WTC11 (cell line): Measurements from ENCODE around the gene PDHB. TPM values are rescaled to one million over a fixed set of nuclear protein-coding genes. Genes with fewer than 3 reads are reported as not detected.

ENCODE experiments used
- ATF6 ChIP-seq: sonication (generic); formaldehyde crosslinking; IDR thresholded peaks from 2 replicates; pipeline ENCODE4 v1.8.1; 2023; ENCODE audit warnings: mild to moderate bottlenecking, missing genetic modification reagents
- CREM ChIP-seq: sonication (generic); formaldehyde crosslinking; IDR thresholded peaks from 2 replicates; pipeline ENCODE4 v1.8.1; 2022; ENCODE audit warnings: mild to moderate bottlenecking, missing genetic modification reagents, moderate library complexity
- CTCF ChIP-seq: fragments of 200-600 bp; IDR thresholded peaks from 2 replicates; pipeline ENCODE4 v1.8.0; 2022; ENCODE audit warnings: antibody characterized with exemption
- E2F1 ChIP-seq: sonication (generic); formaldehyde crosslinking; IDR thresholded peaks from 2 replicates; pipeline ENCODE4 v1.8.0; 2022; ENCODE audit warnings: mild to moderate bottlenecking, missing genetic modification reagents
- ELF4 ChIP-seq: sonication (generic); formaldehyde crosslinking; IDR thresholded peaks from 2 replicates; pipeline ENCODE4 v1.8.1; 2022; ENCODE audit warnings: low read depth, mild to moderate bottlenecking, moderate library complexity, missing genetic modification reagents
- EMX1 ChIP-seq: fragments of 250-450 bp; sonication (Bioruptor Pico); IDR thresholded peaks from 2 replicates; pipeline ENCODE4 v1.8.0; 2021; ENCODE audit warnings: mild to moderate bottlenecking
- ERG ChIP-seq: fragments of 250-450 bp; sonication (Bioruptor Pico); IDR thresholded peaks from 2 replicates; pipeline ENCODE4 v1.8.0; 2021; ENCODE audit warnings: mild to moderate bottlenecking
- ETV6 ChIP-seq: sonication (generic); formaldehyde crosslinking; IDR thresholded peaks from 2 replicates; pipeline ENCODE4 v1.8.1; 2022; ENCODE audit warnings: mild to moderate bottlenecking, missing genetic modification reagents
- GRHL2 ChIP-seq: fragments of 250-450 bp; sonication (Bioruptor Pico); IDR thresholded peaks from 2 replicates; pipeline ENCODE4 v1.8.0; 2022; ENCODE audit warnings: mild to moderate bottlenecking, moderate library complexity; ENCODE audit not compliant: insufficient replicate concordance, severe bottlenecking
- GTF2I ChIP-seq: fragments of 250-450 bp; sonication (Bioruptor Pico); conservative IDR thresholded peaks from 2 replicates; pipeline ENCODE4 v1.4.0; 2021; ENCODE audit warnings: mild to moderate bottlenecking
- IRF1 ChIP-seq: sonication (generic); formaldehyde crosslinking; IDR thresholded peaks from 2 replicates; pipeline ENCODE4 v1.8.0; 2023; ENCODE audit warnings: missing genetic modification reagents
- JUN ChIP-seq: sonication (generic); formaldehyde crosslinking; IDR thresholded peaks from 2 replicates; pipeline ENCODE4 v1.8.0; 2023; ENCODE audit warnings: mild to moderate bottlenecking, missing genetic modification reagents
- KAT7 ChIP-seq: sonication (generic); formaldehyde crosslinking; IDR thresholded peaks from 2 replicates; pipeline ENCODE4 v1.8.1; 2023; ENCODE audit warnings: missing genetic modification reagents, mild to moderate bottlenecking, borderline replicate concordance
- MYBL2 ChIP-seq: sonication (generic); formaldehyde crosslinking; IDR thresholded peaks from 2 replicates; pipeline ENCODE4 v1.8.1; 2023; ENCODE audit warnings: mild to moderate bottlenecking, moderate library complexity, missing genetic modification reagents
- NFE2L1 ChIP-seq: sonication (generic); formaldehyde crosslinking; IDR thresholded peaks from 2 replicates; pipeline ENCODE4 v1.8.1; 2023; ENCODE audit warnings: missing genetic modification reagents
- NFYB ChIP-seq: sonication (generic); formaldehyde crosslinking; conservative IDR thresholded peaks from 2 replicates; pipeline ENCODE4 v1.8.0; 2022; ENCODE audit warnings: low read depth, missing genetic modification reagents
- NR1H2 ChIP-seq: sonication (generic); formaldehyde crosslinking; IDR thresholded peaks from 2 replicates; pipeline ENCODE4 v1.9.0; 2021; ENCODE audit warnings: mild to moderate bottlenecking, moderate library complexity, missing genetic modification reagents
- NR3C1 ChIP-seq: sonication (generic); formaldehyde crosslinking; conservative IDR thresholded peaks from 2 replicates; pipeline ENCODE4 v1.8.1; 2023; ENCODE audit warnings: low read depth, mild to moderate bottlenecking, missing genetic modification reagents
- OVOL2 ChIP-seq: fragments of 250-450 bp; sonication (Bioruptor Pico); IDR thresholded peaks from 2 replicates; pipeline ENCODE4 v1.9.0; 2021; ENCODE audit warnings: mild to moderate bottlenecking, borderline replicate concordance
- RELA ChIP-seq: sonication (generic); formaldehyde crosslinking; IDR thresholded peaks from 2 replicates; pipeline ENCODE4 v1.8.1; 2022; ENCODE audit warnings: missing genetic modification reagents, mild to moderate bottlenecking, borderline replicate concordance
- SMAD3 ChIP-seq: sonication (generic); formaldehyde crosslinking; IDR thresholded peaks from 2 replicates; pipeline ENCODE4 v1.8.0; 2022; ENCODE audit warnings: missing genetic modification reagents, mild to moderate bottlenecking, borderline replicate concordance
- SMAD4 ChIP-seq: sonication (generic); formaldehyde crosslinking; IDR thresholded peaks from 2 replicates; pipeline ENCODE4 v1.8.0; 2022; ENCODE audit warnings: mild to moderate bottlenecking, missing genetic modification reagents
- SOX15 ChIP-seq: fragments of 250-450 bp; sonication (Bioruptor Pico); IDR thresholded peaks from 2 replicates; pipeline ENCODE4 v1.9.0; 2021; ENCODE audit warnings: mild to moderate bottlenecking
- TEAD1 ChIP-seq: sonication (generic); formaldehyde crosslinking; IDR thresholded peaks from 2 replicates; pipeline ENCODE4 v1.8.0; 2022; ENCODE audit warnings: mild to moderate bottlenecking, missing genetic modification reagents
- TP53 ChIP-seq: sonication (generic); formaldehyde crosslinking; IDR thresholded peaks from 2 replicates; pipeline ENCODE4 v1.8.1; 2023; ENCODE audit warnings: mild to moderate bottlenecking, missing genetic modification reagents
- ZNF138 ChIP-seq: sonication (generic); formaldehyde crosslinking; conservative IDR thresholded peaks from 2 replicates; pipeline ENCODE4 v1.8.1; 2022; ENCODE audit warnings: mild to moderate bottlenecking, moderate library complexity, missing genetic modification reagents
- ZNF219 ChIP-seq: sonication (generic); formaldehyde crosslinking; IDR thresholded peaks from 2 replicates; pipeline ENCODE4 v1.8.0; 2023; ENCODE audit warnings: missing genetic modification reagents, mild to moderate bottlenecking, borderline replicate concordance
- ZNF317 ChIP-seq: sonication (generic); formaldehyde crosslinking; IDR thresholded peaks from 2 replicates; pipeline ENCODE4 v1.8.1; 2023; ENCODE audit warnings: low read depth, mild to moderate bottlenecking, moderate library complexity, missing genetic modification reagents, borderline replicate concordance
- ZNF512 ChIP-seq: sonication (generic); formaldehyde crosslinking; IDR thresholded peaks from 2 replicates; pipeline ENCODE4 v1.8.1; 2022; ENCODE audit warnings: missing genetic modification reagents, borderline replicate concordance
- ZNF671 ChIP-seq: fragments of 250-450 bp; sonication (Bioruptor Pico); IDR thresholded peaks from 2 replicates; pipeline ENCODE4 v1.8.0; 2021; ENCODE audit warnings: mild to moderate bottlenecking
- total RNA-seq: library from RNA; stranded (reverse); gene quantifications from 3 replicates; pipeline ENCODE4 v1.2.3, GENCODE V29; 2021

Gene PDHB
- total RNA-seq, 1 experiment from 2014 or later = 131 TPM

- TF ChIP-seq ERG = no peak
- TF ChIP-seq ZNF138 (CRISPR knock-in tag) = peak; percentile 76
- TF ChIP-seq GTF2I (CRISPR knock-in tag) = no peak
- peak; percentile 97 for TF ChIP-seq TEAD1 (CRISPR knock-in tag)
- peak; percentile 83; the same call in 1 of the 2 replicates for TF ChIP-seq E2F1 (CRISPR knock-in tag)
- no peak; the same call in 1 of the 2 replicates for TF ChIP-seq JUN (CRISPR knock-in tag)
- TF ChIP-seq KAT7 (CRISPR knock-in tag) = 0 out of 2 replicates have a peak, but pooled peaks have one; percentile 46
- TF ChIP-seq ZNF219 (CRISPR knock-in tag) = no peak
- TF ChIP-seq RELA (CRISPR knock-in tag) = 0 out of 2 replicates have a peak, but pooled peaks have one; percentile 27
- no peak for TF ChIP-seq NR3C1 (CRISPR knock-in tag)
- TF ChIP-seq ATF6 (CRISPR knock-in tag) = no peak
- peak; percentile 59; the same call in 1 of the 2 replicates for TF ChIP-seq SMAD3 (CRISPR knock-in tag)
- TF ChIP-seq SOX15 (CRISPR knock-in tag) = no peak
- 0 out of 2 replicates have a peak, but pooled peaks have one; percentile 35 for TF ChIP-seq ZNF512 (CRISPR knock-in tag)
- no peak for TF ChIP-seq ZNF671 (CRISPR knock-in tag)
- no peak; the same call in 1 of the 2 replicates for TF ChIP-seq TP53 (CRISPR knock-in tag)
- no peak for TF ChIP-seq CTCF
- no peak for TF ChIP-seq GRHL2 (CRISPR knock-in tag)
- TF ChIP-seq EMX1 (CRISPR knock-in tag) = no peak
- TF ChIP-seq NFE2L1 (CRISPR knock-in tag) = peak; percentile 92
- no peak for TF ChIP-seq ELF4 (CRISPR knock-in tag)
- peak; percentile 79 for TF ChIP-seq IRF1 (CRISPR knock-in tag)
- no peak for TF ChIP-seq OVOL2
- TF ChIP-seq NR1H2 (CRISPR knock-in tag) = no peak
- TF ChIP-seq SMAD4 (CRISPR knock-in tag) = no peak
- TF ChIP-seq CREM (CRISPR knock-in tag) = 0 out of 2 replicates have a peak, but pooled peaks have one; percentile 38
- peak; percentile 92 for TF ChIP-seq ETV6 (CRISPR knock-in tag)
- TF ChIP-seq ZNF317 = no peak
- TF ChIP-seq MYBL2 (CRISPR knock-in tag) = peak; percentile 52; the same call in 1 of the 2 replicates
- no peak for TF ChIP-seq NFYB (CRISPR knock-in tag)
Observed at GRCh38 chr3:58433400-58434167, at the start of gene PDHB (continued).
